Neural crest cell (in vitro differentiated cells): ENCODE results near the gene BPTF. TPM values are rescaled to one million over a fixed set of nuclear protein-coding genes. Genes with fewer than 3 reads are reported as not detected.
"Not testable (repeated sequence)": the region's sequence is repeated elsewhere in the genome, so short reads cannot be mapped to it uniquely, and the experiment has no call there.

Source experiments
- DNase-seq: peaks from one replicate; pipeline ENCODE4 v3.0.0; 2021; ENCODE audit warnings: low read depth, mixed read lengths, low spot score
- H3K27ac Mint-ChIP-seq: one replicate; pipeline ENCODE4 v1.8.0; 2021; ENCODE audit warnings: mild to moderate bottlenecking, mixed read lengths; ENCODE audit not compliant: unreplicated experiment
- H3K27me3 Mint-ChIP-seq: 2 replicates; pipeline ENCODE4 v1.8.0; 2021; ENCODE audit warnings: low read depth, mild to moderate bottlenecking, mixed read lengths
- H3K36me3 Mint-ChIP-seq: 2 replicates; pipeline ENCODE4 v1.8.0; 2021; ENCODE audit warnings: low read depth, mild to moderate bottlenecking, mixed read lengths
- H3K4me1 Mint-ChIP-seq: 2 replicates; pipeline ENCODE4 v1.8.0; 2021; ENCODE audit warnings: mixed read lengths
- H3K4me3 Mint-ChIP-seq: one replicate; pipeline ENCODE4 v1.8.0; 2021; ENCODE audit warnings: mild to moderate bottlenecking, mixed read lengths
- H3K9me3 Mint-ChIP-seq: 2 replicates; pipeline ENCODE4 v1.8.0; 2021; ENCODE audit warnings: mixed read lengths
- CTCF ChIP-seq: fragments of 200-600 bp; sonication (generic); conservative IDR thresholded peaks from 2 replicates; pipeline ENCODE4 v1.5.0; 2021; ENCODE audit warnings: antibody characterized with exemption, mild to moderate bottlenecking
- total RNA-seq: library from RNA; stranded (reverse); gene quantifications from 2 replicates; pipeline ENCODE4 v1.2.1, GENCODE V29; 2021

The BPTF gene
- total RNA-seq, 1 donor from 2014 or later, result 158 TPM

- TF ChIP-seq CTCF, result no peak
- Mint-ChIP-seq H3K4me3 (no peak overlapping the region), H3K4me1 (peaks cover 9% of the 10 kb centered on the region), H3K27me3 (no peaks in the 10 kb centered on the region), H3K9me3 (no peaks in the 10 kb centered on the region), H3K36me3 (peaks cover 34% of the 10 kb centered on the region), H3K27ac (peak overlapping the region; percentile 83)
- DNase-seq, result no peak
Observed at GRCh38 chr17:67911059-67911782, 85.9 kb downstream of the BPTF start.

- TF ChIP-seq CTCF, result no peak
- peaks cover 9% of the 10 kb centered on the region for H3K4me1 Mint-ChIP-seq
- no peaks in the 10 kb centered on the region for H3K9me3 Mint-ChIP-seq
- no peak overlapping the region for H3K27ac Mint-ChIP-seq
- no peak overlapping the region for H3K4me3 Mint-ChIP-seq
- peaks cover 33% of the 10 kb centered on the region for H3K36me3 Mint-ChIP-seq
- H3K27me3 Mint-ChIP-seq, result no peaks in the 10 kb centered on the region
- DNase-seq, result no peak
Observed at GRCh38 chr17:67912088-67912487, 86.8 kb downstream of the BPTF start.

- peaks cover 9% of the 10 kb centered on the region for H3K4me1 Mint-ChIP-seq
- H3K36me3 Mint-ChIP-seq, result peaks cover 30% of the 10 kb centered on the region
- no peaks in the 10 kb centered on the region for H3K27me3 Mint-ChIP-seq
- H3K27ac Mint-ChIP-seq, result no peak overlapping the region
- H3K4me3 Mint-ChIP-seq, result no peak overlapping the region
- DNase-seq, result no peak
- H3K9me3 Mint-ChIP-seq, result no peaks in the 10 kb centered on the region
- no peak for TF ChIP-seq CTCF
Observed at GRCh38 chr17:67912656-67913055, 87.4 kb downstream of the BPTF start.

- no peak overlapping the region for H3K4me3 Mint-ChIP-seq
- H3K27me3 Mint-ChIP-seq, result no peaks in the 10 kb centered on the region
- no peaks in the 10 kb centered on the region for H3K9me3 Mint-ChIP-seq
- H3K27ac Mint-ChIP-seq, result no peak overlapping the region
- peaks cover 16% of the 10 kb centered on the region for H3K36me3 Mint-ChIP-seq
- peaks cover 6% of the 10 kb centered on the region for H3K4me1 Mint-ChIP-seq
- no peak for DNase-seq
- no peak for TF ChIP-seq CTCF
Observed at GRCh38 chr17:67920212-67920611, 94.9 kb downstream of the BPTF start.

- H3K9me3 Mint-ChIP-seq, result no peaks in the 10 kb centered on the region
- H3K27ac Mint-ChIP-seq, result no peak overlapping the region
- no peak for TF ChIP-seq CTCF
- DNase-seq, result no peak
- no peaks in the 10 kb centered on the region for H3K27me3 Mint-ChIP-seq
- no peak overlapping the region for H3K4me3 Mint-ChIP-seq
- H3K4me1 Mint-ChIP-seq, result no peaks in the 10 kb centered on the region
- H3K36me3 Mint-ChIP-seq, result peaks cover 14% of the 10 kb centered on the region
Observed at GRCh38 chr17:67922503-67922902, 97.2 kb downstream of the BPTF start.

GRCh38 chr17:67928842-67929241, 103.5 kb downstream of the BPTF start:
- not testable (repeated sequence) for H3K27ac Mint-ChIP-seq, H3K4me3 Mint-ChIP-seq, DNase-seq, H3K4me1 Mint-ChIP-seq, H3K9me3 Mint-ChIP-seq, H3K27me3 Mint-ChIP-seq
- H3K36me3 Mint-ChIP-seq, result peaks cover 16% of the 10 kb centered on the region
